HCT116 (cell line): ENCODE data around the gene COQ8B. TPM values are rescaled to one million over a fixed set of nuclear protein-coding genes. Genes with fewer than 3 reads are reported as not detected.

Experiments used
- ATAC-seq: fragments of 200-7000 bp; cut with Tn5 transposase; 2 replicates; pipeline ENCODE4 v1.9.1; 2020; ENCODE audit warnings: mild to moderate bottlenecking, moderate library complexity
- BruUV-seq: library from RNA; stranded (reverse); fragments of 400-500 nt; replicated peaks from 2 replicates; lab custom pipeline; 2021; lab: Mats Ljungman, UMichigan
- CTCF ChIA-PET: fragments of 300-600 bp; sonication (Branson Sonifier 250); formaldehyde crosslinking; loops from one replicate; lab custom pipeline; 2021; ENCODE audit warnings: antibody characterized with exemption; lab: Charles Lee
- POLR2A ChIA-PET: fragments of 300-600, 350-600 bp; sonication (Branson Sonifier 250); formaldehyde crosslinking; loops from one replicate; lab custom pipeline; 2021; ENCODE audit warnings: antibody characterized with exemption; lab: Charles Lee
- RAD21 ChIA-PET, 2 experiments: fragments of 300-600 bp; sonication (Branson Sonifier 250); formaldehyde crosslinking; loops; one replicate each; lab custom pipeline; 2023; ENCODE audit warnings: low total read pairs in 2 of 2; ENCODE audit not compliant: uncharacterized antibody in 2 of 2, unreplicated experiment in 2 of 2, low non-redundant PET in 1 of 2; lab: Charles Lee
- DNase-seq: peaks from one replicate; pipeline ENCODE4 v3.0.0-alpha.2; 2010; ENCODE audit warnings: low read depth, low spot score
- H2AFZ ChIP-seq: fragments of 200-600 bp; shearing (Covaris generic), sonication (generic); 2 replicates; pipeline ENCODE4 v1.6.1; 2017; ENCODE audit warnings: low read depth, mixed run types, mixed read lengths, antibody characterized with exemption, low read length; ENCODE audit not compliant: poor library complexity, severe bottlenecking
- H3K27ac ChIP-seq: 2 replicates; pipeline ENCODE4 v1.5.1; 2012; ENCODE audit warnings: low read depth, low read length
- H3K27me3 ChIP-seq: fragments of 200-600 bp; sonication (generic); 2 replicates; pipeline ENCODE4 v1.6.1; 2016; ENCODE audit warnings: mixed run types, low read length, mixed read lengths; ENCODE audit not compliant: insufficient read depth
- H3K36me3 ChIP-seq, 2 experiments: fragments of 200-500 bp in 1 of 2; fragments of 200-600 bp in 1 of 2; sonication (Bioruptor generic) in 1 of 2; sonication (generic) in 1 of 2; 2 replicates each; pipeline versions ENCODE4 v1.5.1 to v1.6.1; 2014 to 2016; ENCODE audit warnings: low read length in 2 of 2, inconsistent platforms in 1 of 2, mixed read lengths in 1 of 2, mixed run types in 1 of 2; ENCODE audit not compliant: insufficient read depth in 2 of 2, control insufficient read depth in 1 of 2
- H3K4me1 ChIP-seq, 2 experiments: fragments of 200-600 bp in 1 of 2; sonication (generic) in 1 of 2; 2 replicates each; pipeline versions ENCODE4 v1.5.1 to v1.6.1; 2012 to 2017; ENCODE audit warnings: low read length in 2 of 2, inconsistent platforms in 1 of 2, mild to moderate bottlenecking in 1 of 2, mixed read lengths in 1 of 2, mixed run types in 1 of 2, moderate library complexity in 1 of 2; ENCODE audit not compliant: insufficient read depth in 2 of 2, control insufficient read depth in 1 of 2
- H3K4me2 ChIP-seq: fragments of 200-600 bp; sonication (generic); 2 replicates; pipeline ENCODE4 v1.6.1; 2017; ENCODE audit warnings: mixed run types, low read length, mixed read lengths
- H3K4me3 ChIP-seq, 2 experiments: fragments of 200-600 bp in 1 of 2; sonication (generic) in 1 of 2; replicated peaks in 1 of 2; 2 replicates each; pipeline ENCODE4 v1.5.1; 2011 to 2016; ENCODE audit warnings: low read length in 2 of 2, control low read depth in 1 of 2, low read depth in 1 of 2, mild to moderate bottlenecking in 1 of 2, mixed read lengths in 1 of 2, mixed run types in 1 of 2
- H3K79me2 ChIP-seq: fragments of 200-600 bp; sonication (generic); 2 replicates; pipeline ENCODE4 v1.6.1; 2017; ENCODE audit warnings: mild to moderate bottlenecking, mixed run types, low read length, moderate library complexity, mixed read lengths; ENCODE audit not compliant: insufficient read depth
- H3K9ac ChIP-seq: fragments of 200-600 bp; sonication (generic); 2 replicates; pipeline ENCODE4 v1.6.1; 2016; ENCODE audit warnings: low read length, mixed read lengths
- H3K9me2 ChIP-seq: fragments of 200-600 bp; sonication (generic), shearing (Covaris generic); 2 replicates; pipeline ENCODE4 v1.6.1; 2017; ENCODE audit warnings: mixed run types, mild to moderate bottlenecking, moderate library complexity; ENCODE audit not compliant: insufficient read depth
- H3K9me3 ChIP-seq, 2 experiments: fragments of 200-500 bp in 1 of 2; fragments of 200-600 bp in 1 of 2; sonication (Bioruptor generic) in 1 of 2; sonication (generic) in 1 of 2; 2 replicates each; pipeline ENCODE4 v1.6.1; 2014 to 2017; ENCODE audit warnings: low read length in 2 of 2, mixed read lengths in 2 of 2, inconsistent platforms in 1 of 2, low read depth in 1 of 2, mild to moderate bottlenecking in 1 of 2, mixed run types in 1 of 2, moderate library complexity in 1 of 2; ENCODE audit not compliant: control insufficient read depth in 1 of 2, insufficient read depth in 1 of 2
- H4K20me1 ChIP-seq: fragments of 200-600 bp; sonication (generic), shearing (Covaris generic); 2 replicates; pipeline ENCODE4 v1.6.1; 2017; ENCODE audit warnings: mixed run types, mild to moderate bottlenecking, moderate library complexity; ENCODE audit not compliant: insufficient read depth
- EGR1 ChIP-seq: IDR thresholded peaks from 2 replicates; pipeline ENCODE4 v1.6.1; 2012; ENCODE audit warnings: low read depth
- RAD21 ChIP-seq: IDR thresholded peaks from 2 replicates; pipeline ENCODE4 v1.6.1; 2012; ENCODE audit warnings: low read depth, mild to moderate bottlenecking
- SRF ChIP-seq: IDR thresholded peaks from 2 replicates; pipeline ENCODE4 v1.6.1; 2012; ENCODE audit warnings: low read depth
- TCF7L2 ChIP-seq: IDR thresholded peaks from 2 replicates; pipeline ENCODE4 v1.7.0; 2011; ENCODE audit warnings: borderline replicate concordance, inconsistent platforms; ENCODE audit not compliant: insufficient read depth, insufficient read length; ENCODE audit errors: extremely low read depth
- YY1 ChIP-seq: IDR thresholded peaks from 2 replicates; pipeline ENCODE4 v1.6.1; 2011; ENCODE audit warnings: low read length, low read depth, moderate library complexity, mild to moderate bottlenecking; ENCODE audit not compliant: insufficient replicate concordance; ENCODE audit errors: extremely low read depth
- ZBTB33 ChIP-seq: IDR thresholded peaks from 2 replicates; pipeline ENCODE4 v1.6.1; 2011; ENCODE audit warnings: mild to moderate bottlenecking, low read length, moderate library complexity; ENCODE audit not compliant: insufficient replicate concordance; ENCODE audit errors: extremely low read depth
- intact Hi-C: fragments of 100-400 bp; cut with micrococcal nuclease; formaldehyde crosslinking; loops from 2 replicates; pipeline ENCODE4 v1.10.0; 2022
- total RNA-seq: library from RNA; stranded (reverse); gene quantifications from one replicate; pipeline ENCODE4 v1.2.1, GENCODE V29; 2021; ENCODE audit not compliant: unreplicated experiment
- TF ChIP-seq, protein P1 (sequence below), 3 experiments: fragments of 200-600 bp in 1 of 3; sonication (generic) in 1 of 3; IDR thresholded peaks in 2 of 3; conservative IDR thresholded peaks in 1 of 3; 2 replicates each; pipeline ENCODE4 v1.5.1; 2012 to 2017; ENCODE audit warnings: low read depth in 2 of 3, low read length in 2 of 3, antibody characterized with exemption in 1 of 3, borderline replicate concordance in 1 of 3, control low read depth in 1 of 3, mild to moderate bottlenecking in 1 of 3, mixed read lengths in 1 of 3, mixed run types in 1 of 3, moderate library complexity in 1 of 3; ENCODE audit not compliant: insufficient read depth in 1 of 3

COQ8B gene
- total RNA-seq, 1 experiment from 2014 or later, result 47.1 TPM

DNA sequence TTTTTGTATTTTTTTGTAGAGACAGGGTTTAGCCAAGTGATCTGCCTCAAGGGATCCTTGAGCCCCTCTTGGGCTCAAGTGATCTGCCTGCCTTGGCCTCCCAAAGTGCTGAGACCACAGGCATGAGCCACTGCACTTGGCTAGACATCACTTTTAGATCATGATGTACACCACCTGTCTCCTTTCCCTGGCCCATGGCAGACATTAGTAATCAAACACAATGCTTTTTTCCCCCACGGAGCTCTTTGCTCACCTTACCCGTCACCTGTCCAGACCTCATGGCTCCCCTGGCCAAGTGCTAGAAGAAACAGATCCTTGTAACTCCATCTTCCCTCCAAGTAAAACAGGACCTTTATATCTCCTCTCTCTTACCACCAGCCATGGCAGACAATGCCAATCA is 44.6 kb downstream of the COQ8B start:
- intact Hi-C loops, result no loop called here
- Histone ChIP-seq H3K36me3 (peaks cover 56 to 68% of the 10 kb centered on the region in 2 experiments), H3K4me1 (peaks cover under 1 to 4% of the 10 kb centered on the region in 2 experiments), H2AFZ (no peak overlapping the region), H3K27me3 (no peaks in the 10 kb centered on the region), H3K4me3 (no peak overlapping the region), H3K9me3 (peaks cover 0 to 12% of the 10 kb centered on the region in 2 experiments; a peak in 1 of 4 replicates), H3K4me2 (no peak overlapping the region), H3K79me2 (no peaks in the 10 kb centered on the region), H3K27ac (no peak overlapping the region), H4K20me1 (no peaks in the 10 kb centered on the region), H3K9me2 (no peaks in the 10 kb centered on the region), H3K9ac (no peak overlapping the region)
- RAD21 ChIA-PET, result no interaction called here
- POLR2A ChIA-PET, result no interaction called here
- no TSS peak for BruUV-seq
- CTCF ChIA-PET, result no interaction called here
- DNase-seq (no peak), ATAC-seq (no peak)
- TF ChIP-seq EGR1, result no peak
- TF ChIP-seq TCF7L2, result no peak
- TF ChIP-seq YY1, result no peak
- no peak for TF ChIP-seq ZBTB33
- TF ChIP-seq, protein P1, sequence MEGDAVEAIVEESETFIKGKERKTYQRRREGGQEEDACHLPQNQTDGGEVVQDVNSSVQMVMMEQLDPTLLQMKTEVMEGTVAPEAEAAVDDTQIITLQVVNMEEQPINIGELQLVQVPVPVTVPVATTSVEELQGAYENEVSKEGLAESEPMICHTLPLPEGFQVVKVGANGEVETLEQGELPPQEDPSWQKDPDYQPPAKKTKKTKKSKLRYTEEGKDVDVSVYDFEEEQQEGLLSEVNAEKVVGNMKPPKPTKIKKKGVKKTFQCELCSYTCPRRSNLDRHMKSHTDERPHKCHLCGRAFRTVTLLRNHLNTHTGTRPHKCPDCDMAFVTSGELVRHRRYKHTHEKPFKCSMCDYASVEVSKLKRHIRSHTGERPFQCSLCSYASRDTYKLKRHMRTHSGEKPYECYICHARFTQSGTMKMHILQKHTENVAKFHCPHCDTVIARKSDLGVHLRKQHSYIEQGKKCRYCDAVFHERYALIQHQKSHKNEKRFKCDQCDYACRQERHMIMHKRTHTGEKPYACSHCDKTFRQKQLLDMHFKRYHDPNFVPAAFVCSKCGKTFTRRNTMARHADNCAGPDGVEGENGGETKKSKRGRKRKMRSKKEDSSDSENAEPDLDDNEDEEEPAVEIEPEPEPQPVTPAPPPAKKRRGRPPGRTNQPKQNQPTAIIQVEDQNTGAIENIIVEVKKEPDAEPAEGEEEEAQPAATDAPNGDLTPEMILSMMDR (IDR thresholded peaks at IDR 0.05 in 2 of 3, conservative IDR thresholded peaks at IDR 0.05 in 1 of 3; ENCODE audit: borderline replicate concordance in 1 of 3, insufficient read depth in 1 of 3, low read depth in 2 of 3, low read length in 2 of 3), result no peak
- no peak for TF ChIP-seq SRF
- no peak for TF ChIP-seq RAD21
